Omental fat pad (tissue), 4 donors: ENCODE results near the gene ZNF786. TPM values are rescaled to one million over a fixed set of nuclear protein-coding genes. Genes with fewer than 3 reads are reported as not detected.
"Not testable (repeated sequence)": the region's sequence is repeated elsewhere in the genome, so short reads cannot be mapped to it uniquely, and the experiment has no call there.

ENCODE experiments used
- ATAC-seq: fragments of 150-250 bp; one replicate; pipeline ENCODE4 v1.9.1; 2016; ENCODE audit warnings: mild to moderate bottlenecking, moderate library complexity; ENCODE audit not compliant: low FRiP score
- DNase-seq: peaks from one replicate; pipeline ENCODE4 v3.0.0-alpha.2; 2019; ENCODE audit warnings: low spot score
- total RNA-seq, 4 donors: library from RNA; depleted of rRNA; stranded (reverse); fragments of >200 nt; gene quantifications; one replicate each; pipeline ENCODE4 v1.1.0, GENCODE V29; 2016
- TF ChIP-seq, protein P1 (sequence below), 3 donors: fragments of 450-650 bp; IDR thresholded peaks; one replicate each; pipeline ENCODE4 v1.5.1; 2016 to 2017; ENCODE audit warnings: antibody characterized with exemption in 3 of 3, mild to moderate bottlenecking in 3 of 3, moderate library complexity in 2 of 3

The ZNF786 gene
- total RNA-seq, 4 donors from 2014 or later = 3.0 to 6.0 (median 3.9) TPM

- TF ChIP-seq, protein P1, sequence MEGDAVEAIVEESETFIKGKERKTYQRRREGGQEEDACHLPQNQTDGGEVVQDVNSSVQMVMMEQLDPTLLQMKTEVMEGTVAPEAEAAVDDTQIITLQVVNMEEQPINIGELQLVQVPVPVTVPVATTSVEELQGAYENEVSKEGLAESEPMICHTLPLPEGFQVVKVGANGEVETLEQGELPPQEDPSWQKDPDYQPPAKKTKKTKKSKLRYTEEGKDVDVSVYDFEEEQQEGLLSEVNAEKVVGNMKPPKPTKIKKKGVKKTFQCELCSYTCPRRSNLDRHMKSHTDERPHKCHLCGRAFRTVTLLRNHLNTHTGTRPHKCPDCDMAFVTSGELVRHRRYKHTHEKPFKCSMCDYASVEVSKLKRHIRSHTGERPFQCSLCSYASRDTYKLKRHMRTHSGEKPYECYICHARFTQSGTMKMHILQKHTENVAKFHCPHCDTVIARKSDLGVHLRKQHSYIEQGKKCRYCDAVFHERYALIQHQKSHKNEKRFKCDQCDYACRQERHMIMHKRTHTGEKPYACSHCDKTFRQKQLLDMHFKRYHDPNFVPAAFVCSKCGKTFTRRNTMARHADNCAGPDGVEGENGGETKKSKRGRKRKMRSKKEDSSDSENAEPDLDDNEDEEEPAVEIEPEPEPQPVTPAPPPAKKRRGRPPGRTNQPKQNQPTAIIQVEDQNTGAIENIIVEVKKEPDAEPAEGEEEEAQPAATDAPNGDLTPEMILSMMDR (IDR thresholded peaks at IDR 0.05) = no peak
- DNase-seq = no peak
- ATAC-seq = no peak
These were observed 53.8 kb downstream of the ZNF786 start for GRCh38 chr7:149036676-149037075.

GRCh38 chr7:149031353-149031910, 59.1 kb downstream of the ZNF786 start:
- ATAC-seq (no peak), DNase-seq (no peak)
- TF ChIP-seq, protein P1 (IDR thresholded peaks at IDR 0.05) = no peak

GRCh38 chr7:149030439-149030838, 60.1 kb downstream of the ZNF786 start:
- not testable (repeated sequence) for DNase-seq, ATAC-seq

DNA sequence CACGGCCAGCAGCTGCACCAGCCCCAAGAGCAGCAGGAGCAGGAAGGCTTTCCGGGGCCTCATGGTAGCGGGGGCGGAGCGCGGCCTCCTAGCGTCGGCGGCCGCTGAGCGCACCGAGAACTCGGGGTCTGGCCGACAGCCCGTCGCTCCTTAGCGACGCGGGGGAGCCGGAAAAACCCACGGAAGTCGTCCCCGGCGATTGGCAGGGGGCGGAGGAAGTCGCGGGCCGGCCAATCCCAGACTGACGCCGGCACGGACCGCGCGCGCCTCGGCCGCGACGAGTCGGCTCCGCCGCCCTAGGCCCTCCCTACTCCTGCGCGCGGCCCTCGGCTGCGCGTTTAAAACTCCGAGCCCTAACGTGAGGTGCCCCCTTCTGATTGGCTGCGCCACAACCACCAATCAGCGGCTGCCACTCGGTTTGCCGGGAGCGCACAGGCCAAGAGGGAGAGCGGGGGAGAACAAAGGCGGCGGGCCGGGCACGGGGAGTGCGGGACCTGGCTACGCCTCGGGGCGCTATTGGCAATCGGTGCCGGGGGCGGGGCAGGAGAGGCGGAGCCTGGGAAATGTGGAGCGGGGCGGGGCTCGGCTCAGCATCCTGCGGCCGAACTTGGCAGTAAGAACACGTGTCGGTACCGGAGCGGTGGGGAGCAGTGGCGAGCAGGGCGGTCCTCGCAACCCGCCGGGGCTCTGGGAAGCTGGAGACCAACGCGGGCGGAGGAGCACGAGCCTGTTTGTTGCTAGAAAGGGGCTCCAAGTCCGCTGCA, 62.0 kb downstream of the ZNF786 start, which contains the start of gene PDIA4:
TSS of gene PDIA4 (minus strand) at position 160 of the 764 bp plus-strand sequence. CDS start at position 63, 97 bp downstream.
- ATAC-seq = peak; percentile 99
- peak; percentile 96 for DNase-seq
- TF ChIP-seq, protein P1 (IDR thresholded peaks at IDR 0.05) = no peak

DNA sequence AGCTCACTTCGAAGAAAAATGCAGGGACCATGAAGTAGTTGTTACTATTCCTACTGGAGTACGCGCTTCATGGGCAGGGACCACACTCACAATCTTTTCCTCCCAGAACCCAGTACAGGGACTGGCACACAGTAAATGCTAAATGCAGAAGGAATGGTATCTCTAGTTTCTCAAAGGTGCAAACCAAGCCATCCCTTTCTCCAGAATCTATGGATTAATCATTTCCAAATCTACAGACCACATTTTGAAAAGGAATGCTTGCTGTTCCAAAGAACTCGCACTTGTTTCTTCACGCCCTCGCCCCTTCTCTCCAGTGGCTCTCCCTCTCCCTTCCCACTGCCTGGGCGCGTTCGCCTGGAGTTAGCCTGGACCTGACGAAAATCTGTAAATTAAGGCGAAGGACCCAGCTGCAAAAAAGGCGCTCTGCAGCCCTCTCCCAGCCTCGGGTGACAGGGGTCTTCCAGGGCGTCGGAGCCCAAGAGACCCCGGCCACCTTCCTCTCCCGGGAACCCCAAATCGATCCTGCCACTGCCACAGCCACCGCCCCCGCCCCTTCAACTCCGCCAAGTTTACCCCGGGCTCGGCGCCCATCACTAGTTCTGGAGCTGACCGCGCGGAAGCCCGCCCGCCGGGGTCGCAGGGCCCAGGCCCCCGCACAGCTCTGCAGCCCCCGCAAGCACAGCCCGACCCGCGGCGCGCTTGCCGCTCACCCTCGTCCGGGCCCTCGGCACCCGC, 62.7 kb downstream of the ZNF786 start:
- TF ChIP-seq, protein P1 (IDR thresholded peaks at IDR 0.05) = no peak
- ATAC-seq (peak; percentile 0), DNase-seq (no peak)

DNA sequence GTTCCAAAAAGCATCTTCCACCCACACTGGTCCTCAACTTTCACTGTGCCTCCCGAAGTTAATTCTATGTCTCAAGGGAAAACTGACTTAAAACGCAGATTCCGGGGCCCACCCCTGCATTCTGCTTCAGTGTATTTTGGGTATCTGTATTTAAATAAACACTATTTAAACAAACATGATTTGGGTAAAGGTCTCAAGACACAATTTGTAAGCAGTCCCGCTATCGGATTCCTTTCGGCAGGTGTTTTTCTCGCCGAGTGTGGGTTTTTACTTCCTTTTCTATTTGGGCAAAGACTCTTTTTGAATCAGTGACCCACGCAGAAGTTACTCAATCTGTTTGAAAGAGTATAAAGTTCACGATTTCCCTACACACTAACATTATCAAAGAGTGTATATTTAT, 63.5 kb downstream of the ZNF786 start:
- no peak for DNase-seq
- no peak for ATAC-seq
- TF ChIP-seq, protein P1 (IDR thresholded peaks at IDR 0.05) = no peak

DNA sequence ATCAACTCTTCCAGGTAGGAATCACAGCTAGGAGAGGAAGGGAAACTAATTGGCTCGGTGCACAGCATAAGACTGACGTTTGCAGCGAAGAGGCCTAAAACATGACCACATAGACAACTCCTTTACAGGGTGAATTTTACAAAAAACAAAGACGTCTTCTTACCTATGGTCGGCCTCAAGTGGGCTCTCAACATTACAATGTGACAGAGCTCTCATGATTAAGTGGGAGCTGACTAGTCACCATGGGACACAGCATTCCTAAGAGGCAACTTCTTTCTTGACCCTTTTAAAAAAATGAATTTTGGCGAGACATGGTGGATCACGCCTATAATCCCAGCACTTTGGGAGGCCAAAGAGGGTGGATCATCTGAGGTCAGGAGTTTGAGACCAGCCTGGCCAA, 66.9 kb downstream of the ZNF786 start:
- DNase-seq (no peak), ATAC-seq (no peak)
- TF ChIP-seq, protein P1 (IDR thresholded peaks at IDR 0.05) = no peak
